Ovary (tissue), 3 donors: ENCODE measurements around the gene SMIM1.

Experiments
- EP300 ChIP-seq: sonication (generic); formaldehyde crosslinking; IDR thresholded peaks from one replicate; pipeline ENCODE4 v1.6.1; 2017; ENCODE audit warnings: antibody characterized with exemption
- POLR2A ChIP-seq: fragments of 450-650 bp; IDR thresholded peaks from one replicate; pipeline ENCODE4 v1.6.1; 2017; ENCODE audit warnings: antibody characterized with exemption, mild to moderate bottlenecking, moderate library complexity
- TF ChIP-seq, protein P1 (sequence below), 3 donors: fragments of 450-650 bp in 2 of 3; fragments of 200-600 bp in 1 of 3; IDR thresholded peaks; one replicate each; pipeline versions ENCODE4 v1.5.1 to v1.8.0; 2016 to 2022; ENCODE audit warnings: antibody characterized with exemption in 3 of 3, mild to moderate bottlenecking in 1 of 3
- donor health status: DM: no; HTN: no; CAD: no.

DNA sequence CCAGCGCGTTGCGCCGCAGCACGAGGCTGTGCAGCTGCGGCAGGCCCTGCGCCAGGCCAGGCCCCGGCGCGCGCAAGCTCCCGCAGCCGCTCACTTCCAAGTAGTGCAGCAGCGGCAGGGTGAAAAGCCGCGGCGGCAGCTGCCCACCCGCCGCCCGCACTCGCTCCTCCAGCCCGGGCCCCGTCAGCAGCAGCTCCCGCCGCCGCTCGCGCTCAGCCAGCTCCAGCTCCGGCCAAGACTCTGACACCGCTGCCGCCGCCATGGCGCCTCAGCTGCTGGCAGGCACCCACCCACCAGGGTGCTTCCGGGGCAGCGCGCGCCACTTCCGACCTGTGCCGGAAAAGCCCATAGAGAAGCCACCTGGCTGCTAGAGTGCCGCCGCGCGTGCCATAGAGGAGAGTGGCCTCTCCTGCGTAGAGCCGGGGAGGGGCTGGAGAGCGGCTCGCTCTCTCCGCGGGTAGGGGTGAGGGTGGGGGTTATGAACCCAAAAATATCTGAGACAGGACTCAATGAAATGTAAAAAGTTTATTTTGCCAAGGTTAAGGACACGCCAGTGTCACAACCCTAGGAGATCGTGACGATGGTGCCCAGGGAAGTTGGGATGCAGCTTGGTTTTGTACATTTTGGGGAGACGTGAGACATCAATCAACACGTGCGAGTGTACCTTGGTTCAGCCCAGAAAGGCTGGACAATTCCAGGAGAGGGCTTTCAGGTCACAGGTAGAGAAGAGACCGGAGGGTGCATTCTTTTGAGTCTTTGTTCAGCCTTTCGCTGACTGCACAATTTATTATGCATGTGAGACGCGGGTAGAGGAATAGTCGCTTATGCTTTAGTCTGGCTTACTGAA lies 23.9 kb downstream of the SMIM1 start, which contains the start of gene LRRC47:
- TF ChIP-seq, protein P1, sequence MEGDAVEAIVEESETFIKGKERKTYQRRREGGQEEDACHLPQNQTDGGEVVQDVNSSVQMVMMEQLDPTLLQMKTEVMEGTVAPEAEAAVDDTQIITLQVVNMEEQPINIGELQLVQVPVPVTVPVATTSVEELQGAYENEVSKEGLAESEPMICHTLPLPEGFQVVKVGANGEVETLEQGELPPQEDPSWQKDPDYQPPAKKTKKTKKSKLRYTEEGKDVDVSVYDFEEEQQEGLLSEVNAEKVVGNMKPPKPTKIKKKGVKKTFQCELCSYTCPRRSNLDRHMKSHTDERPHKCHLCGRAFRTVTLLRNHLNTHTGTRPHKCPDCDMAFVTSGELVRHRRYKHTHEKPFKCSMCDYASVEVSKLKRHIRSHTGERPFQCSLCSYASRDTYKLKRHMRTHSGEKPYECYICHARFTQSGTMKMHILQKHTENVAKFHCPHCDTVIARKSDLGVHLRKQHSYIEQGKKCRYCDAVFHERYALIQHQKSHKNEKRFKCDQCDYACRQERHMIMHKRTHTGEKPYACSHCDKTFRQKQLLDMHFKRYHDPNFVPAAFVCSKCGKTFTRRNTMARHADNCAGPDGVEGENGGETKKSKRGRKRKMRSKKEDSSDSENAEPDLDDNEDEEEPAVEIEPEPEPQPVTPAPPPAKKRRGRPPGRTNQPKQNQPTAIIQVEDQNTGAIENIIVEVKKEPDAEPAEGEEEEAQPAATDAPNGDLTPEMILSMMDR (IDR thresholded peaks at IDR 0.05) = no peak
- peak; percentile 45 for TF ChIP-seq POLR2A
- no peak for TF ChIP-seq EP300
